Gastroesophageal sphincter (tissue), 4 donors: ENCODE measurements around the gene SETBP1. TPM values are rescaled to one million over a fixed set of nuclear protein-coding genes. Genes with fewer than 3 reads are reported as not detected.

ENCODE experiments used
- ATAC-seq: fragments of 150-250 bp; one replicate; pipeline ENCODE4 v1.9.1; 2016; ENCODE audit warnings: mild to moderate bottlenecking, moderate library complexity
- H3K27ac ChIP-seq, 4 donors: fragments of 200-600 bp; sonication (generic) in 3 of 4; 1 replicate in 3 of 4; 2 replicates in 1 of 4; pipeline ENCODE4 v1.5.1; 2016 to 2019
- H3K27me3 ChIP-seq: fragments of 200-600 bp; sonication (generic); one replicate; pipeline ENCODE4 v1.5.1; 2019
- H3K36me3 ChIP-seq, 2 donors: fragments of 200-600 bp; sonication (generic); one replicate each; pipeline ENCODE4 v1.5.1; 2019; ENCODE audit warnings: control low read depth in 1 of 2
- H3K4me1 ChIP-seq, 3 donors: fragments of 200-600 bp; sonication (generic); 1 replicate in 2 of 3; 2 replicates in 1 of 3; pipeline ENCODE4 v1.5.1; 2016 to 2019; ENCODE audit warnings: control low read depth in 2 of 3
- H3K4me3 ChIP-seq, 2 donors: fragments of 200-600 bp; sonication (generic); one replicate each; pipeline ENCODE4 v1.5.1; 2019; ENCODE audit warnings: mild to moderate bottlenecking in 1 of 2, moderate library complexity in 1 of 2
- H3K9me3 ChIP-seq, 3 donors: fragments of 200-600 bp; sonication (generic); one replicate each; pipeline ENCODE4 v1.5.1; 2017 to 2019; ENCODE audit warnings: control low read depth in 2 of 3
- CTCF ChIP-seq, 4 experiments: fragments of 200-600 bp in 2 of 4; fragments of 450-650 bp in 2 of 4; sonication (generic) in 1 of 4; IDR thresholded peaks; one replicate each; pipeline ENCODE4 v1.5.1; 2017 to 2019; ENCODE audit warnings: antibody characterized with exemption in 4 of 4, mild to moderate bottlenecking in 2 of 4, moderate library complexity in 2 of 4
- EP300 ChIP-seq: sonication (generic); formaldehyde crosslinking; IDR thresholded peaks from one replicate; pipeline ENCODE4 v1.6.1; 2017; ENCODE audit warnings: antibody characterized with exemption, mild to moderate bottlenecking
- POLR2A ChIP-seq, 2 donors: fragments of 450-650 bp; IDR thresholded peaks; one replicate each; pipeline ENCODE4 v1.6.1; 2017; ENCODE audit warnings: antibody characterized with exemption in 2 of 2, mild to moderate bottlenecking in 2 of 2, moderate library complexity in 1 of 2
- POLR2AphosphoS5 ChIP-seq: sonication (generic); formaldehyde crosslinking; IDR thresholded peaks from one replicate; pipeline ENCODE4 v1.6.1; 2017; ENCODE audit warnings: antibody characterized with exemption
- WGBS, 2 donors: methylation state at CpG; one replicate each; pipeline ENCODE4 v1.1.5; 2018; ENCODE audit warnings: low coverage in 1 of 2; 5-methylcytosine and 5-hydroxymethylcytosine counted together
- total RNA-seq, 4 donors: library from RNA; depleted of rRNA; stranded (reverse); fragments of >200 nt; gene quantifications; one replicate each; pipeline ENCODE4 v1.1.0, GENCODE V29; 2016

SETBP1 gene
- total RNA-seq, 4 donors from 2014 or later, result 42.5 to 87.6 (median 67.8) TPM

GRCh38 chr18:44862112-44862511 is 181.4 kb downstream of the SETBP1 start:
- H3K27ac ChIP-seq, result no peak overlapping the region
- H3K36me3 ChIP-seq, result no peaks in the 10 kb centered on the region
- H3K4me3 ChIP-seq, result no peak overlapping the region
- H3K27me3 ChIP-seq, result no peaks in the 10 kb centered on the region
- no peaks in the 10 kb centered on the region for H3K9me3 ChIP-seq
- 85 to 94% methylated on average over 3 of the region's 3 CpGs for WGBS, 2 donors
- H3K4me1 ChIP-seq, result peaks cover 2 to 39% (median 8%) of the 10 kb centered on the region in 3 donors
- TF ChIP-seq CTCF (IDR thresholded peaks at IDR 0.05) (no peak), POLR2AphosphoS5 (no peak), EP300 (no peak), POLR2A (IDR thresholded peaks at IDR 0.05) (no peak)
- ATAC-seq, result no peak

- H3K9me3 ChIP-seq, result no peaks in the 10 kb centered on the region
- no peak overlapping the region for H3K4me3 ChIP-seq
- no peak for ATAC-seq
- no peak for TF ChIP-seq POLR2AphosphoS5
- TF ChIP-seq CTCF (IDR thresholded peaks at IDR 0.05), result no peak
- TF ChIP-seq POLR2A (IDR thresholded peaks at IDR 0.05), result no peak
- no peak for TF ChIP-seq EP300
- peaks cover 0 to 18% of the 10 kb centered on the region in 2 donors for H3K36me3 ChIP-seq
- 73 to 88% methylated on average over 1 of the region's 1 CpG for WGBS, 2 donors
- peaks cover 0 to 9% (median 2%) of the 10 kb centered on the region in 3 donors for H3K4me1 ChIP-seq
- H3K27ac ChIP-seq, result no peak overlapping the region
- H3K27me3 ChIP-seq, result no peaks in the 10 kb centered on the region
These were observed 185.4 kb downstream of the SETBP1 start for GRCh38 chr18:44866103-44866502.

- ATAC-seq, result no peak
- no peak for TF ChIP-seq EP300
- no peak for TF ChIP-seq POLR2A (IDR thresholded peaks at IDR 0.05)
- TF ChIP-seq CTCF (IDR thresholded peaks at IDR 0.05), result no peak
These were observed 188.8 kb downstream of the SETBP1 start for GRCh38 chr18:44869533-44869932.

GRCh38 chr18:44870631-44871502 is 190.2 kb downstream of the SETBP1 start:
- TF ChIP-seq CTCF (IDR thresholded peaks at IDR 0.05) (no peak), POLR2A (IDR thresholded peaks at IDR 0.05) (no peak), EP300 (no peak), POLR2AphosphoS5 (no peak)
- no peaks in the 10 kb centered on the region for H3K27me3 ChIP-seq
- H3K4me1 ChIP-seq, result no peaks in the 10 kb centered on the region
- 73 to 87% methylated on average over 9 to 11 of the region's 11 CpGs for WGBS, 2 donors
- no peak for ATAC-seq
- no peaks in the 10 kb centered on the region for H3K9me3 ChIP-seq
- no peak overlapping the region for H3K4me3 ChIP-seq
- peaks cover 0 to 31% of the 10 kb centered on the region in 2 donors for H3K36me3 ChIP-seq
- H3K27ac ChIP-seq, result no peak overlapping the region

More at GRCh38 chr18:44869533-44869932, 188.8 kb downstream of the SETBP1 start:
- Histone ChIP-seq H3K4me3 (no peak overlapping the region), H3K9me3 (no peaks in the 10 kb centered on the region), H3K36me3 (peaks cover 0 to 30% of the 10 kb centered on the region in 2 donors), H3K4me1 (peaks cover 0 to 5% (median 0%) of the 10 kb centered on the region in 3 donors), H3K27ac (no peak overlapping the region), H3K27me3 (no peaks in the 10 kb centered on the region)
- 53 to 75% methylated on average over 3 of the region's 4 CpGs for WGBS, 2 donors

GRCh38 chr18:44871771-44872170 is 191.1 kb downstream of the SETBP1 start:
- no peaks in the 10 kb centered on the region for H3K4me1 ChIP-seq
- peaks cover 0 to 34% of the 10 kb centered on the region in 2 donors for H3K36me3 ChIP-seq
- ATAC-seq, result no peak
- H3K27ac ChIP-seq, result no peak overlapping the region
- no peaks in the 10 kb centered on the region for H3K9me3 ChIP-seq
- WGBS, 2 donors, result 86 to 94% methylated on average over 3 of the region's 3 CpGs
- TF ChIP-seq EP300, result no peak
- no peak for TF ChIP-seq POLR2AphosphoS5
- TF ChIP-seq POLR2A (IDR thresholded peaks at IDR 0.05), result no peak
- TF ChIP-seq CTCF (IDR thresholded peaks at IDR 0.05), result no peak
- no peaks in the 10 kb centered on the region for H3K27me3 ChIP-seq
- no peak overlapping the region for H3K4me3 ChIP-seq
